ENCODE data around the gene SORBS1.
A peak's percentile ranks its signal among the peaks of the same experiment; 100 is the strongest.
"Not testable (repeated sequence)": the region's sequence is repeated elsewhere in the genome, so short reads cannot be mapped to it uniquely, and the experiment has no call there.

Gene SORBS1

GRCh38 chr10:95377950-95378349 is 183.2 kb downstream of the SORBS1 start:
- DNase-seq, result no peak

GRCh38 chr10:95375418-95375817 is 185.8 kb downstream of the SORBS1 start:
- DNase-seq, result no peak

GRCh38 chr10:95374597-95375209 is 186.5 kb downstream of the SORBS1 start:
- DNase-seq, result peak; percentile 14 to 67

GRCh38 chr10:95373660-95374059 is 187.5 kb downstream of the SORBS1 start:
- DNase-seq, result no peak

DNA sequence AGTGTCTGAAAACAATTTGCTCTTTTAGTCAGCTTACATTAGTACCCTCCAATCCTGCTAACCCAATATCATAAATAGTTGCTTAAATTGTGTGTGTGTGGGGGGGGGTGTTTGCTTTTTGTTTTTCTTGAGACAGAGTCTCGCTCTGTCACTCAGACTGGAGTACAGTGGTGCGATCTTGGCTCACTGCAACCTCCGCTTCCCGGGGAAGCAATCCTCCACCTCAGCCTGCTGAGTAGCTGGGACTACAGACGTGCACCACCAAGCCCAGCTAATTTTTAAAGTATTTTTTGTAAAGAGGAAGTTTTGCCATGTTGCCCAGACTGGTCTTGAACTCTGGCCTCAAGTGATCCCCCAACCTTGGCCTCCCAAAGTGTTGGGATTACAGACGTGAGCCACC is 196.8 kb downstream of the SORBS1 start:
- DNase-seq, result no peak

- peak in 1 of 2 experiments; percentile 54 for DNase-seq
Measured at GRCh38 chr10:95363303-95363912, 197.8 kb downstream of the SORBS1 start.

- no peak for DNase-seq
Measured at GRCh38 chr10:95360122-95360714, 201.0 kb downstream of the SORBS1 start.

DNA sequence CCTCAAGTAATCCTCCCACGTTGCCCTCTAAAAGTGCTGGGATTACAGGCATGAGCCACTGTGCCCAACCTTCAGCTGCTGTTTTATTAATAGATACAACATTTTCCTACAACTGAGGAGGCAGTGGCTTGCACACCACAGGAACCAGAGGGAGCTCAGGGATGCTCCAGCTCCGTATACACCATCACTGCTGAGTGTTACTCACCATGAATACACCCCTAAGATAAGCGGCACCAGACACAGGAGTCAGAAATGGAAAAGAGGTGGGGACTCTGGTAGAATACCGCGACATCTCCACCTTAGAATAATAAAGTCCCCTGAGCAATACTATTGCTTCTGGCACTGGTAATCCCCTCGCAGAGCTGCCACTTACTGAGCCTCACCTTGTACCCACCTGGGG is 201.7 kb downstream of the SORBS1 start:
- DNase-seq, result no peak

GRCh38 chr10:95356190-95356955 is 204.8 kb downstream of the SORBS1 start:
- DNase-seq, result no peak

DNA sequence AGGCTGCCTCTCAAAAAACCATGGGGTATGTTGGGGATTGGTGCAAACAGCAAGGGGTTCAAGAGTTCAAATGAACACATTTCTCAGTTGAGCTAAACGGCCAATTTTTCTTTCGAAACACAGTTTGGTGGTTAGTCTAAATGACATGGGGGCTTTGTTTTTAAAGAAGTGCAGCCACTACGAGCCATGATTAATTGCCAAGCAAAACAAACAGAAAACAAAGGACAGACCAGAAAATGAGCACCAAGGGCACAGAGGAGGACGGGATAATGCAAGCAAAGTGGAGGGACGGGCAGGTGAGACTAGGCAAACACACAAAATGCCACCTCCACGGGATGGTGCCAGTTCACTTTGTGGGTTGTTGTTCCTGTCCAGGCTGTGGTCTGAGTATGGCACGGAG is 205.9 kb downstream of the SORBS1 start:
- DNase-seq, result no peak

- DNase-seq, result no peak
Measured at GRCh38 chr10:95354110-95354509, 207.1 kb downstream of the SORBS1 start.

DNA sequence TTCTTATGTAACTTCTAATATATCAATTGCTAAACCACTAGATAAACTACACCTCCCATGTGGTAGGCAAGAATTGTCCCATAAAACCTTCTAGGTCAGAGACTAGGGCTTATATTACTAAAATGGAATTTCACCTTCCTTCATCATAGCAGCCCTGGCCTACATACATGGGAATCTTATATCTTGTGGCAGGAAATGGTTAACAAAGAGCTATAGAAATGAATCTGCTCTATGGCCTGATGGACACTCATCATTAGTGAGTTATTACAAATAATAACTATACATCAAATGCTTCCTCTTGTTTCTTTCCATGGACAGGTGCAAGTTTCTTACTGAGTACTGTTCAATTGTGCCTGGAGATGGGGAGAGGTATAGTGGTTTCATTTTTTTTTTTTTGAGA is 208.0 kb downstream of the SORBS1 start:
- no peak for DNase-seq

GRCh38 chr10:95352684-95353083 is 208.5 kb downstream of the SORBS1 start:
- DNase-seq, result no peak

DNA sequence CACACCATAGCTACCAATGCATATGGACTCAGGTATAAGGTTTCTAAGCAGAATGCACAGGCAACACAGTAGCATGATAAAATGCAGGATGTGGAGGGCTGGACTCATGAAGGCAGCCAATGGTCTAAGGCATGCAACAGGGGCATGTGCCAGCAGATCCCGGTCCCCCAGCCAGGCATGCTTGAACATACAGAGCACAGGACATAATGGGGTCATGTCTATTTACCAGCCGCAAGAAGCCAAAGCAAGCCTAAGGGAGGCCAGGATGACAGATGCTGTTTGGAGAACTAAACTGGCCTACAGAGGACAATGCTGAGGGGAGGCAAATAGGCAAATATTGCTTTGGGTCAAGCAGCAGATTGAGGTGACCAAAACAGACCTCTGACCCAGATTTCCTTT is 210.3 kb downstream of the SORBS1 start:
- DNase-seq, result no peak

- DNase-seq, result no peak
Measured at GRCh38 chr10:95350219-95350829, 210.8 kb downstream of the SORBS1 start.

GRCh38 chr10:95347402-95347766 is 213.8 kb downstream of the SORBS1 start:
- not testable (repeated sequence) for DNase-seq

- no peak for DNase-seq
Measured at GRCh38 chr10:95346715-95347401, 214.3 kb downstream of the SORBS1 start.

DNA sequence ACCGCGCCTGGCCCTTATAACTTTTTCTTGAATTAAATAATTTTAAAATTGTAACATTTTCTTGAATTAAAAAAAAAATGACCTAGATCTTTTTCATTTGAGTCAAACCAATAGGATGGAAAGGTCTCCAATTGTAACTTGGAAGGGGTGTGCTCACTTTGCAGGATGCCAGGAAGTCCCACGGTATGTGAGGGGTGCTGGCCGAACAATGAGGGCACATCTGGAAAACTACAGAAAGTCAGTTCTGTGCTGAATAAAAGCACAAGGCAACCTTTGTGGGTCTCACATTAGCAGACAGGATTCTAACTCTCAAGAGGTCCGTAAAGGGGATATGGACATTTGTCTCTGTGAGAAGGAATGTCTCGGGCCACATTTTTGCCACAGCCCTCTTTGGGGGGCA is 217.6 kb downstream of the SORBS1 start:
- no peak for DNase-seq

GRCh38 chr10:95341716-95342130 is 219.4 kb downstream of the SORBS1 start:
- peak in 1 of 2 experiments; percentile 1 for DNase-seq

- no peak for DNase-seq
Measured at GRCh38 chr10:95339863-95340262, 221.3 kb downstream of the SORBS1 start.

- DNase-seq, result no peak
Measured at GRCh38 chr10:95337423-95338160, 223.6 kb downstream of the SORBS1 start.

DNA sequence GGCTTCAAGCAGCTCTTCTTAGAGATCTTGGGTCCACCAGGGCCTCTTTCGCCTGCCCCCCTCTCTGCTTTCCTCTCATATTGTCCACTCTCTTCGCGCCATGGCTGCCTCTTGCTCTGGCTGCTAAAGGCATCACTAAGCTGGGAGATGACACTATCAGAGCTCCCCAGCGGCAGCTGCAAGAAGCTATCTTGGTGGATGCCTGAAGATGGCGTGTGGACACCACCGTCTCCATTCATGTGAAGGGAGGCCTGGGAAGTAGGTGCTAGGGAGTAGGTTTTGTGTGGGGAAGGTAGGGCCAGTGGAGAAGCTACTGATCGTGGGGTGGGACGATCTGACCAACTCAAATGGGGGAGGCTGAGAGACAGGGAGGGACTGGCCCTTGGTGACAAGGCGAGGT is 224.5 kb downstream of the SORBS1 start:
- DNase-seq, result no peak

Data from NCI-H526 (cell line).